Loucy (cell line): ENCODE measurements around the gene OR52R1.

Source experiments
- H2AFZ ChIP-seq: fragments of 200-600 bp; sonication (generic); 2 replicates; pipeline ENCODE4 v1.6.0; 2016; ENCODE audit warnings: antibody characterized with exemption, mild to moderate bottlenecking, low read length, moderate library complexity
- H3F3A ChIP-seq: fragments of 200-600 bp; 2 replicates; pipeline ENCODE4 v1.6.0; 2016; ENCODE audit warnings: antibody characterized with exemption, low read depth, mild to moderate bottlenecking
- H3K27me3 ChIP-seq: fragments of 200-600 bp; sonication (generic); 2 replicates; pipeline ENCODE4 v1.6.1; 2014; ENCODE audit warnings: low read length, mild to moderate bottlenecking; ENCODE audit not compliant: insufficient read depth, poor library complexity, severe bottlenecking
- H3K36me3 ChIP-seq: fragments of 200-600 bp; sonication (generic); 2 replicates; pipeline ENCODE4 v1.6.1; 2016; ENCODE audit warnings: low read length; ENCODE audit not compliant: insufficient read depth
- H3K4me1 ChIP-seq: fragments of 200-600 bp; sonication (generic); 2 replicates; pipeline ENCODE4 v1.5.1; 2014; ENCODE audit warnings: low read length, mild to moderate bottlenecking; ENCODE audit not compliant: insufficient read depth, poor library complexity, severe bottlenecking
- H3K4me2 ChIP-seq: fragments of 200-600 bp; sonication (generic); 2 replicates; pipeline ENCODE4 v1.6.0; 2014; ENCODE audit warnings: antibody characterized with exemption, low read length, low read depth, mild to moderate bottlenecking; ENCODE audit not compliant: poor library complexity, severe bottlenecking
- H3K4me3 ChIP-seq: fragments of 200-600 bp; sonication (generic); 2 replicates; pipeline ENCODE4 v1.5.1; 2014; ENCODE audit warnings: low read length, mild to moderate bottlenecking, mixed read lengths; ENCODE audit not compliant: poor library complexity, severe bottlenecking
- H3K79me2 ChIP-seq: fragments of 200-600 bp; sonication (generic); 2 replicates; pipeline ENCODE4 v1.6.1; 2014; ENCODE audit warnings: low read length; ENCODE audit not compliant: insufficient read depth
- H3K9ac ChIP-seq: fragments of 200-600 bp; sonication (generic); 2 replicates; pipeline ENCODE4 v1.6.0; 2014; ENCODE audit warnings: mild to moderate bottlenecking, low read depth, low read length, moderate library complexity; ENCODE audit not compliant: poor library complexity, severe bottlenecking
- H3K9me2 ChIP-seq: fragments of 200-600 bp; sonication (generic); replicated peaks from 2 replicates; pipeline ENCODE4 v1.6.1; 2016; ENCODE audit warnings: low read depth, low read length, mixed read lengths
- H3K9me3 ChIP-seq: fragments of 200-600 bp; sonication (generic); 2 replicates; pipeline ENCODE4 v1.6.1; 2014; ENCODE audit warnings: mild to moderate bottlenecking, antibody characterized with exemption, low read length, low read depth; ENCODE audit not compliant: insufficient read depth
- H4K20me1 ChIP-seq: fragments of 200-600 bp; sonication (generic); 2 replicates; pipeline ENCODE4 v1.6.0; 2014; ENCODE audit warnings: antibody characterized with exemption, low read length, mild to moderate bottlenecking; ENCODE audit not compliant: insufficient read depth, poor library complexity, severe bottlenecking
- EZH2phosphoT487 ChIP-seq: fragments of 200-600 bp; IDR thresholded peaks from 2 replicates; pipeline ENCODE4 v1.6.1; 2018; ENCODE audit warnings: antibody characterized with exemption, mild to moderate bottlenecking, moderate library complexity, borderline replicate concordance
- TF ChIP-seq, protein P1 (sequence below): fragments of 200-600 bp; sonication (generic); conservative IDR thresholded peaks from 2 replicates; pipeline ENCODE4 v1.5.1; 2014; ENCODE audit warnings: mild to moderate bottlenecking, antibody characterized with exemption, low read length

Gene OR52R1

DNA sequence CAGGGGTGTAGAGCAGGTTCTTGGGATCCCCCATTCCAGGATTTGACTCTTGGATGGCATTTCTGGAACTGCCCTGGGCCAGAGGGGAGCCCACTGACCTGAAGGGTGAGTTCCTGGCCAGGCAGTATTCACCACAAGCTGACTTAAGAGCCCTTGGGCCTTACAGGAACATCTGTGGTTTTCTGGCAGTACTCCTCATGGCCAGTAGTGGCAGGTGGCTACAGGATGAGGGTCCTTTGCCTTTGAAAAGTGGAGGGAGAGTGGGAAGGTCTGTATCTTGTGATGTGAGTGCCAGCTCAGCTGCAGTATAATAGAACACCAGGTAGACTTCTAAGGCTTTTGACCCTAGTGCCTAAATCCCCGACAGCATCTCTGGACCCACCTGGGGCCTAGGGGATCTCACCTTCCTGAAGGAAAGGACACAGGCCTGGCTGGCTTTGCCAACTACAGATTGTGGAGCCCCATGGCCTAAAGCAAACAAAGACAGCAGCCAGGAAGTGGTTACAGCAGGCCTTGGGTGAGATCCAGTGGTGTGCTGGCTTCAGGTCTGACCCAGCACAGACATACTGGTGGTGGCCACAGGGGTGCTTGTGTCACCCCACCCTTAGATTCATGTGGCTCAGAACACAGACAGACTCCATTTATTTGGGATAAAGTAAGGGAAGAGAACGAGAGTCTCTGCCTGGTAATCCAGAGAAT, 35.8 kb upstream of the OR52R1 start:
- TF ChIP-seq EZH2phosphoT487: no peak
- TF ChIP-seq, protein P1, sequence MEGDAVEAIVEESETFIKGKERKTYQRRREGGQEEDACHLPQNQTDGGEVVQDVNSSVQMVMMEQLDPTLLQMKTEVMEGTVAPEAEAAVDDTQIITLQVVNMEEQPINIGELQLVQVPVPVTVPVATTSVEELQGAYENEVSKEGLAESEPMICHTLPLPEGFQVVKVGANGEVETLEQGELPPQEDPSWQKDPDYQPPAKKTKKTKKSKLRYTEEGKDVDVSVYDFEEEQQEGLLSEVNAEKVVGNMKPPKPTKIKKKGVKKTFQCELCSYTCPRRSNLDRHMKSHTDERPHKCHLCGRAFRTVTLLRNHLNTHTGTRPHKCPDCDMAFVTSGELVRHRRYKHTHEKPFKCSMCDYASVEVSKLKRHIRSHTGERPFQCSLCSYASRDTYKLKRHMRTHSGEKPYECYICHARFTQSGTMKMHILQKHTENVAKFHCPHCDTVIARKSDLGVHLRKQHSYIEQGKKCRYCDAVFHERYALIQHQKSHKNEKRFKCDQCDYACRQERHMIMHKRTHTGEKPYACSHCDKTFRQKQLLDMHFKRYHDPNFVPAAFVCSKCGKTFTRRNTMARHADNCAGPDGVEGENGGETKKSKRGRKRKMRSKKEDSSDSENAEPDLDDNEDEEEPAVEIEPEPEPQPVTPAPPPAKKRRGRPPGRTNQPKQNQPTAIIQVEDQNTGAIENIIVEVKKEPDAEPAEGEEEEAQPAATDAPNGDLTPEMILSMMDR: no peak; the same call in 1 of the 2 replicates
- no peaks in the 10 kb centered on the region for H3K9me2 ChIP-seq
- H3K27me3 ChIP-seq: no peaks in the 10 kb centered on the region
- no peak overlapping the region for H3K9ac ChIP-seq
- H3F3A ChIP-seq: no peaks in the 10 kb centered on the region
- H3K4me3 ChIP-seq: no peak overlapping the region
- no peaks in the 10 kb centered on the region for H3K79me2 ChIP-seq
- no peak overlapping the region for H2AFZ ChIP-seq
- no peaks in the 10 kb centered on the region for H3K4me1 ChIP-seq
- H3K4me2 ChIP-seq: no peak overlapping the region
- H4K20me1 ChIP-seq: no peaks in the 10 kb centered on the region
- no peaks in the 10 kb centered on the region for H3K36me3 ChIP-seq
- no peaks in the 10 kb centered on the region for H3K9me3 ChIP-seq

DNA sequence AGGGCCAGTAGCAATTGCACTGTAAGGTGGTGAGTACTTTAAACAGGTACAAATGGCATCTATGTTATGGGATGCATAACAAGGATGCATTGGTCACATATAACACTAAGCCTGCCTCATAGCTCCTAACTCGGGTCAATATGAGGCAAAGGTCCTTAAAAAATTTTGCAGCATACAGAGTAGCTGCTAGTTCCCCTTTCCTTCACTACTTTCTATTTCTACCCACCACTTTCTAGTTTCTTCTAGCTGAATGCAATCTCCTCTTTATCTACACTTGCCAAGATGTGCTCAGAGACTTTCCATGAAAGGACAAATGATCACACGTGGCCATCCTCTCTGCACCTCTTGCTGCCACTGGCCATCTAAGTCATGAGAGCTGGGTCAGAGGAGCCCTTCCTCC, 26.7 kb upstream of the OR52R1 start:
- H3K4me1 ChIP-seq: no peaks in the 10 kb centered on the region
- no peaks in the 10 kb centered on the region for H3F3A ChIP-seq
- H4K20me1 ChIP-seq: no peaks in the 10 kb centered on the region
- H3K36me3 ChIP-seq: no peaks in the 10 kb centered on the region
- H2AFZ ChIP-seq: no peak overlapping the region
- H3K27me3 ChIP-seq: no peaks in the 10 kb centered on the region
- H3K9me2 ChIP-seq: no peaks in the 10 kb centered on the region
- no peaks in the 10 kb centered on the region for H3K79me2 ChIP-seq
- H3K4me3 ChIP-seq: no peak overlapping the region
- H3K9me3 ChIP-seq: no peaks in the 10 kb centered on the region
- no peak overlapping the region for H3K4me2 ChIP-seq
- no peak for TF ChIP-seq EZH2phosphoT487
- TF ChIP-seq, protein P1: no peak
- H3K9ac ChIP-seq: no peak overlapping the region

DNA sequence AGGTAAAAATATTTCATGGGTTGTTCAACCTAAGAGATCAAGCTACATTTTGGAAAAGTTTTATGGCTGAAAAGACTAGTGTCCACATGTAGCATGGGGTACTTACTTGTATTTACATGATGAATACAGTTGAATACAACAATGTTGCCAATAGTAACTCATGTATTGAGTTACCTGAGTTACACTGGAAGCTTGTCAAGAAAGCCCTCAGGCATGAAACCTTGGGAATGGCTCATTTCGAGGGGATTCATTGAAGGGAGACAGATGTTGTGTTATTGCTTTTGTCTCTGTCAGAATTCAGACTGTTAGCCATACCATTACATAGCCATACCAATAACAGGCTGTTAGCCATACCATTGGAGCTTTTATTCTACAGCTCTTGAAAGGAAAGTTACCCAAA, 26.2 kb upstream of the OR52R1 start:
- Histone ChIP-seq H3K4me2 (no peak overlapping the region), H2AFZ (no peak overlapping the region), H3K79me2 (no peaks in the 10 kb centered on the region), H3F3A (no peaks in the 10 kb centered on the region), H3K4me3 (no peak overlapping the region), H3K9me2 (no peaks in the 10 kb centered on the region), H4K20me1 (no peaks in the 10 kb centered on the region), H3K27me3 (no peaks in the 10 kb centered on the region), H3K36me3 (no peaks in the 10 kb centered on the region), H3K9ac (no peak overlapping the region), H3K4me1 (no peaks in the 10 kb centered on the region), H3K9me3 (no peaks in the 10 kb centered on the region)
- TF ChIP-seq, protein P1: no peak
- TF ChIP-seq EZH2phosphoT487: no peak
